ENCODE data around the gene DDA1.

Gene DDA1

GRCh38 chr19:17300992-17301619 is 8.3 kb upstream of the DDA1 start:
- TF ChIP-seq EGR1 (IDR thresholded peaks at IDR 0.05), result no peak
- no peak for TF ChIP-seq ZBTB7A (IDR thresholded peaks at IDR 0.05; ENCODE audit: low read depth)
- TF ChIP-seq CREB1 (IDR thresholded peaks at IDR 0.05; ENCODE audit: low read depth), result no peak
- TF ChIP-seq EP300 (IDR thresholded peaks at IDR 0.05; ENCODE audit: borderline replicate concordance), result no peak
- TF ChIP-seq TEAD4 (IDR thresholded peaks at IDR 0.05), result no peak
- no peak for TF ChIP-seq FOXM1 (IDR thresholded peaks at IDR 0.05; ENCODE audit: borderline replicate concordance, low read depth)
- TF ChIP-seq RAD21 (IDR thresholded peaks at IDR 0.05; ENCODE audit: low read depth), result no peak
- TF ChIP-seq MAX (IDR thresholded peaks at IDR 0.05), result no peak
- no peak for TF ChIP-seq TAF1 (IDR thresholded peaks at IDR 0.05; ENCODE audit: low read depth)
- TF ChIP-seq YY1 (IDR thresholded peaks at IDR 0.05; ENCODE audit: low read depth), result no peak
- no peak for TF ChIP-seq NFIC (IDR thresholded peaks at IDR 0.05)
- TF ChIP-seq USF1 (IDR thresholded peaks at IDR 0.05), result no peak

GRCh38 chr19:17302391-17303166 is 6.8 kb upstream of the DDA1 start:
- TF ChIP-seq RAD21 (IDR thresholded peaks at IDR 0.05; ENCODE audit: low read depth), result no peak
- TF ChIP-seq REST (IDR thresholded peaks at IDR 0.05; ENCODE audit: low read depth), result no peak
- TF ChIP-seq TAF1 (IDR thresholded peaks at IDR 0.05; ENCODE audit: low read depth), result no peak
- no peak for TF ChIP-seq MAX (IDR thresholded peaks at IDR 0.05)
- TF ChIP-seq CREB1 (IDR thresholded peaks at IDR 0.05; ENCODE audit: low read depth), result no peak
- TF ChIP-seq TEAD4 (IDR thresholded peaks at IDR 0.05), result no peak
- no peak for TF ChIP-seq USF1 (IDR thresholded peaks at IDR 0.05)

- no peak for TF ChIP-seq FOXM1 (IDR thresholded peaks at IDR 0.05; ENCODE audit: borderline replicate concordance, low read depth)
- peak; percentile 35 for TF ChIP-seq ZBTB7A (IDR thresholded peaks at IDR 0.05; ENCODE audit: low read depth)
- peak; percentile 87 for TF ChIP-seq USF1 (IDR thresholded peaks at IDR 0.05)
- TF ChIP-seq MAX (IDR thresholded peaks at IDR 0.05), result peak; percentile 47; the same call in 1 of the 2 replicates
- TF ChIP-seq EP300 (IDR thresholded peaks at IDR 0.05; ENCODE audit: borderline replicate concordance), result no peak
Measured at GRCh38 chr19:17303167-17303939, 6.0 kb upstream of the DDA1 start, which contains the start of gene ABHD8. Gene ABHD8 (minus strand): TSS chr19:17303425. CDS start chr19:17301616, 1,809 bp downstream.

GRCh38 chr19:17303940-17304267 is 5.5 kb upstream of the DDA1 start:
- TF ChIP-seq TEAD4 (IDR thresholded peaks at IDR 0.05) (no peak), MAX (IDR thresholded peaks at IDR 0.05) (no peak), USF1 (IDR thresholded peaks at IDR 0.05) (no peak), EP300 (IDR thresholded peaks at IDR 0.05; ENCODE audit: borderline replicate concordance) (no peak), YY1 (IDR thresholded peaks at IDR 0.05; ENCODE audit: low read depth) (no peak), TCF12 (IDR thresholded peaks at IDR 0.05; ENCODE audit: low read depth) (no peak), ZBTB7A (IDR thresholded peaks at IDR 0.05; ENCODE audit: low read depth) (no peak), REST (IDR thresholded peaks at IDR 0.05; ENCODE audit: low read depth) (no peak), FOXM1 (IDR thresholded peaks at IDR 0.05; ENCODE audit: borderline replicate concordance, low read depth) (no peak), TAF1 (IDR thresholded peaks at IDR 0.05; ENCODE audit: low read depth) (no peak), NFIC (IDR thresholded peaks at IDR 0.05) (no peak), RAD21 (IDR thresholded peaks at IDR 0.05; ENCODE audit: low read depth) (no peak), CREB1 (IDR thresholded peaks at IDR 0.05; ENCODE audit: low read depth) (no peak), CEBPB (IDR thresholded peaks at IDR 0.05) (no peak)
